NT2/D1 (cell line): ENCODE measurements around the gene RANBP10.

Experiments
- YY1 ChIP-seq: IDR thresholded peaks from 2 replicates; pipeline ENCODE4 v1.6.1; 2011; ENCODE audit not compliant: insufficient read length, insufficient read depth
- ZNF274 ChIP-seq: IDR thresholded peaks from 2 replicates; pipeline ENCODE4 v1.6.1; 2011; ENCODE audit warnings: mild to moderate bottlenecking, low read depth, low read length

DNA sequence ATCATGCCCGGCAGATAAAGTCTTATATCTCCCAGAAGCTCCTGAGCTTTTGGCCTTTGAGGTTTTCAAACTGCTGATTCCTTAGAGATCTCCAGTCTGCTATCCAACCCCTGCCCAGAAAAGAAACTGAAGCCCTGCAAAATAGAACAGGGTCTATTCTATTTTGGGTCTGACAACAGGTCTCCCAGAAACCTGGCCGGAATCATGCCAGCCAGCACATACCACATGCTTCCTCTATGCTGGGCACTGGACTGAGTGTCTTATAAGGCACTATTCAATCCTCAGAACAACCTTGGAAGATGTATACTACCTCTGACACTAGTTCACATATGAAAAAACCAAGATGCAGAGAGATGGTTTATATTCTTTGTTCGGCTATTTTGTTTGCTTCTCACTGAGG lies 66.0 kb downstream of the RANBP10 start:
- TF ChIP-seq YY1: no peak
- TF ChIP-seq ZNF274: no peak
